Chondrocyte (in vitro differentiated cells): ENCODE measurements around the gene HOXA7. TPM values are rescaled to one million over a fixed set of nuclear protein-coding genes. Genes with fewer than 3 reads are reported as not detected.

Source experiments
- DNase-seq: peaks from one replicate; pipeline ENCODE4 v3.0.0; 2021; ENCODE audit warnings: mixed read lengths, low spot score
- H3K27ac Mint-ChIP-seq: one replicate; pipeline ENCODE4 v1.8.0; 2021; ENCODE audit warnings: mild to moderate bottlenecking, moderate library complexity, mixed read lengths; ENCODE audit not compliant: unreplicated experiment
- H3K27me3 Mint-ChIP-seq: 2 replicates; pipeline ENCODE4 v1.8.0; 2021; ENCODE audit warnings: low read depth, mixed read lengths
- H3K36me3 Mint-ChIP-seq: 2 replicates; pipeline ENCODE4 v1.8.0; 2021; ENCODE audit warnings: low read depth, mixed read lengths
- H3K4me1 Mint-ChIP-seq: 2 replicates; pipeline ENCODE4 v1.8.0; 2021; ENCODE audit warnings: low read depth, mild to moderate bottlenecking, mixed read lengths
- H3K4me3 Mint-ChIP-seq: one replicate; pipeline ENCODE4 v1.8.0; 2021; ENCODE audit warnings: mild to moderate bottlenecking, moderate library complexity, mixed read lengths; ENCODE audit not compliant: unreplicated experiment
- H3K9me3 Mint-ChIP-seq: 2 replicates; pipeline ENCODE4 v1.8.0; 2021; ENCODE audit warnings: low read depth, mixed read lengths
- total RNA-seq: library from RNA; stranded (reverse); gene quantifications from 3 replicates; pipeline ENCODE4 v1.2.1, GENCODE V29; 2021
- TF ChIP-seq, protein P1 (sequence below): fragments of 200-600 bp; sonication (generic); IDR thresholded peaks from 2 replicates; pipeline ENCODE4 v1.5.0; 2021; ENCODE audit warnings: antibody characterized with exemption, mild to moderate bottlenecking, moderate library complexity

Gene HOXA7
- total RNA-seq, 1 donor from 2014 or later, result not detected

DNA sequence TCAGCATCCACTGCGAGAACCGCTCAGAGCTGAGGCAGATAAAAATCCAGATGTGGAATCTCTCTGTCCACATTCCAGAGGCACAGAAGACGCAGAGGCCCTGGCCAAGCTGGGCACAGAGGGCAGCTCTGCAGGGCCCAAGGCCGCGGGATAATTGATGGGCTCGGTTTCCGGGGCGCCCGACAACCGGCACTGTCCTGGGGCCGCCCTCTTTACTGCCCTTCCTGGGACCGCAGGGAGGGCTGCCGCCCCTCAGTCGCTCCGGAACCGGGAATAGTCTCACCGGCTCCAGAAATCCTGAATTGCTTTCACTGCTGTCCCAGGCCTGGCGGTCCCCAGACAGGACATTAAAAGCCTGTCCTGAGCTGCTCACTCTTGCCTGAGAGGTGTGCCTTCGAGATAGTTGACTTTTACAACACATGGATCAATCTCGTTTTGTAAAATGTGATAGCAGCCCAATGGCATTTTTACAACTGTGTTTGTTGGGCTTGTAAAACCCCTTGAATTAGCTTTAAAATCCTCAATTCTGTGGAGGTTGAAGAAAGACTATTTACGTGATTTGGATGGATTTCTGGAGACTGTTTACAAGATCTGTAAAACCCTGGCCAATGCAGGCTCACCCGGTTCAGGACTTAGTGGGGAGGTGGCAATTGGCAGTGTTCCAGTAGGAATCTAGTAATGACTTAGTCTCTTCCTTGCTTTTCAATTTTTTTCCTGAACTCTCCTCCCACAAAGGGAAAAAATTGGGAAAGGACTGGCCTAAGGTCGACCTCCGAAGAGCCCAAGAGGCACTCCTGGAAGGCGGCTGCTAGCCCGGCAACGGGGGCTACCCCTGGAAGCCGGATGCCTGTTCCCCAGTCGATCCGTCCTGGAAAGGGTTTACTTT is 7.5 kb downstream of the HOXA7 start:
- peaks cover 11% of the 10 kb centered on the region for H3K4me1 Mint-ChIP-seq
- peaks cover 2% of the 10 kb centered on the region for H3K36me3 Mint-ChIP-seq
- DNase-seq, result no peak
- H3K27me3 Mint-ChIP-seq, result peaks cover 89% of the 10 kb centered on the region
- H3K9me3 Mint-ChIP-seq, result peaks cover 2% of the 10 kb centered on the region
- H3K27ac Mint-ChIP-seq, result no peak overlapping the region
- TF ChIP-seq, protein P1, sequence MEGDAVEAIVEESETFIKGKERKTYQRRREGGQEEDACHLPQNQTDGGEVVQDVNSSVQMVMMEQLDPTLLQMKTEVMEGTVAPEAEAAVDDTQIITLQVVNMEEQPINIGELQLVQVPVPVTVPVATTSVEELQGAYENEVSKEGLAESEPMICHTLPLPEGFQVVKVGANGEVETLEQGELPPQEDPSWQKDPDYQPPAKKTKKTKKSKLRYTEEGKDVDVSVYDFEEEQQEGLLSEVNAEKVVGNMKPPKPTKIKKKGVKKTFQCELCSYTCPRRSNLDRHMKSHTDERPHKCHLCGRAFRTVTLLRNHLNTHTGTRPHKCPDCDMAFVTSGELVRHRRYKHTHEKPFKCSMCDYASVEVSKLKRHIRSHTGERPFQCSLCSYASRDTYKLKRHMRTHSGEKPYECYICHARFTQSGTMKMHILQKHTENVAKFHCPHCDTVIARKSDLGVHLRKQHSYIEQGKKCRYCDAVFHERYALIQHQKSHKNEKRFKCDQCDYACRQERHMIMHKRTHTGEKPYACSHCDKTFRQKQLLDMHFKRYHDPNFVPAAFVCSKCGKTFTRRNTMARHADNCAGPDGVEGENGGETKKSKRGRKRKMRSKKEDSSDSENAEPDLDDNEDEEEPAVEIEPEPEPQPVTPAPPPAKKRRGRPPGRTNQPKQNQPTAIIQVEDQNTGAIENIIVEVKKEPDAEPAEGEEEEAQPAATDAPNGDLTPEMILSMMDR, result no peak
- no peak overlapping the region for H3K4me3 Mint-ChIP-seq

DNA sequence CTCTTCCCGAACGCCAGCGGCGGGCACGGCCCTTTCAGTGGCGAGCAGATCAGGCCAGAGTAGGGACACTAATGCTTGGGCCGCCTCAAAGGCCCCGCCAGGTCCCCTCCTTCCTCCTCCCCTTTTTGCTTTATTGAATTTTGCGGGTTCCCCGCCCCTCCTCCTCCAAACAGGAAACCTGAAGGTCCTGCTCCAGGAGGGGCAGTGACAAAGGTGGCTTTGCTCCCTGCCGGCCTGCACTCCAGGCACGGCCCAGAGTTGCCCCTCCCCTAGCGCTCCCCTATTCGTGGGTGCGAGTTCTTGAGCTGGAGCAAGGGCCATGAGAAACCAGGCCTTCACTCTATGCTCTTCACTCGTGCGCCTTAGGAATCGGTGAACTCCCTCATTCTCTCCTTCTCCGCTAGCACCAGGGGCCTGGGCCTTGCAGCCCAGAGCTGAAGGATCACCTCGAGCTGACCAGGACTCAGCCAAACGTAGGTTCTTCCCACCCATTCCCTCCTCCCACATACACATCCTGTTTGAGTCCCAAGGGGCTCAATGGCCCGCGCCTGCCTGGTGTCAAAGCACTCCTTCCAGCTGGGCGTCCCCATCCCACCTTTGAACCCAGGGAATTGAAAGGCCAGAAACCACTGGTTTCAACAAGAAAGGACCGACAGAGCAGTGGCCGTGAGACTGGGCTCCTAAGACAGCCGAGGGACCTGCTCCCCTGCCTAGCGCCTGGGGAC is 8.3 kb downstream of the HOXA7 start:
- TF ChIP-seq, protein P1, result no peak
- H3K36me3 Mint-ChIP-seq, result peaks cover 2% of the 10 kb centered on the region

DNA sequence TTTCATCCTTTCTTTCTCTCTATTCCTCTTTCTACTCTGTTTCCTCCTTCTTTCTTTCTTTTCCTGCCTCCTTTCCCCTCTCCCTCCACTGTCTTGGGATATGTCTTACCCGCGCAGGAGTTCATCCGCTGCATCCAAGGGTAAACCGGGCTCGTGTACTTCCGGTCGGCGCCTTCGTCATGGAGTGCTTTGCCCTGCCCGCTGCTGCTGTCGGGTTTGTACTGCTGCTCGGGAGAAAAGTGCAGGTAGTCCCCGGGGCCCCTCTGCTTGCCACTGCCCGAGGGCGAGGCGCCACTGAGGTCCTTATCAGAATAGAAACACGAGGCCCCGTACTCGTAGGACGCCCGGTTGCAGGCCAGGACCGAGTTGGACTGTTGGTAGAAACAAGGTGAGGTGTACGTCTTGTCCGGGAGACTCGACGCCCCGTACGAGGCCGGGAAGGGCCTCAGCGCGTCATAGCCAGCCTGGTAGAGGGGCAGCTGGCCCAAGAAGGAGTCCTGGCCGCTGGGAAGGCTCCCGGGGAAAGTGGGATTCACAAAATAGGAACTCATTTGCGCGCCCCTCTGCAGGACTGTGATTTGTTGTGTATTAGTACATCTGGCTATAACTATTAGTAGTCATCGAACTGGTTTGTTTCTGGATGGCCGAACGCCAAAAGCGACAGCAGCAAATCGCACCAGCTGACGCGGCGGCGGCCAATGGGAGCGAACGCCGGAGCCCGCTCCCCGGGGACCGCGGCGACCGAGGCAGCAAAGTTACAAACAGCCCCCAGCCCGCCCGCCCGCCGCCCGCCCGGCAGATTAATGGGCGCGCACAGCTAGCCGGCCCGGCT is 9.1 kb downstream of the HOXA7 start, which contains the start of gene HOXA6:
Gene HOXA6 (minus strand): TSS at position 576 of the 832 bp plus-strand sequence. CDS start 25 bp downstream, at position 551.
- peaks cover 86% of the 10 kb centered on the region for H3K27me3 Mint-ChIP-seq
- TF ChIP-seq, protein P1, result no peak
- DNase-seq, result peak; percentile 80
- H3K27ac Mint-ChIP-seq, result peak within 1 kb of the TSS; percentile 54
- peaks cover 2% of the 10 kb centered on the region for H3K36me3 Mint-ChIP-seq
- H3K4me3 Mint-ChIP-seq, result peak within 1 kb of the TSS; percentile 22
- H3K4me1 Mint-ChIP-seq, result peaks cover 20% of the 10 kb centered on the region
- peaks cover 2% of the 10 kb centered on the region for H3K9me3 Mint-ChIP-seq

More for the DNA sequence above, 8.3 kb downstream of the HOXA7 start:
- H3K4me1 Mint-ChIP-seq, result peaks cover 15% of the 10 kb centered on the region
- H3K27ac Mint-ChIP-seq, result peak overlapping the region; percentile 54
- H3K27me3 Mint-ChIP-seq, result peaks cover 87% of the 10 kb centered on the region
- no peak for DNase-seq
- H3K9me3 Mint-ChIP-seq, result peaks cover 2% of the 10 kb centered on the region
- no peak overlapping the region for H3K4me3 Mint-ChIP-seq

DNA sequence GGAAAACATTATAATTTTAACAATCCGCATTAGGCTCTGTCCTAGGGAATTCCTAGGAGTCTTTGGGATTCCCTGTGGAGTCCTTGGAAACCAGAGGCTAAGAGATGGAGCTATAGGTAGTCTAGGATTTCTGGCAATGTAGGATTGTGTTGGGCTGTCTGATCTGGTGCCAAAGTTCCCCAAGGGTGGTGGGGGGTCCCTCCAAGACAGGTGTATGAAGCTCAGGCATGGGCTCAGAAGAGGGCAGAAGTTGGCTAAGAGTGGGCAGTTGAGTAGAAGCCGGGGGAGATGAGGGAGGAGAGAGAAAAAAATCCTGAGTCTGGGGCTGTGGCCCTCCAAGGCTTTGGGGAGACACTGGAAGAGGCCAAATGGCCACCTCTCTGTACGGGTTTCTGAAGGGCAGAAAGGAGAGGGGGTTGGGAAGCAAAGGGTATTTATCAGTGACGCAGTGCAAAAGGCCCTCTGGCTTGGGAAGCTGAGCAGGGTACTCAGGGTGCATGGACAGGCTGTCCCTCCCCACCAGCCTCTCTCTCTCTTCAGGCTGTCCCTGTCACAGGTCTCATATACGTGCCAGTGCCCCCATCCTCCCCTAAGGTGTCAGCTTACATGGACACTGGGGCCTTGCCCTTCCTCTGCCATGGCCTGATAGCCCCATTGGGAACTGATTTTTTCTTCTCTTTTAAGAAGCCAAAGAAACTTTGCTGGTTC is 9.8 kb downstream of the HOXA7 start:
- no peak overlapping the region for H3K27ac Mint-ChIP-seq
- peaks cover 20% of the 10 kb centered on the region for H3K4me1 Mint-ChIP-seq
- H3K27me3 Mint-ChIP-seq, result peaks cover 86% of the 10 kb centered on the region
- H3K9me3 Mint-ChIP-seq, result peaks cover 2% of the 10 kb centered on the region
- H3K36me3 Mint-ChIP-seq, result peaks cover 2% of the 10 kb centered on the region
- TF ChIP-seq, protein P1, result no peak
- no peak overlapping the region for H3K4me3 Mint-ChIP-seq
- DNase-seq, result no peak
